ENCODE results near the gene AS3MT. TPM values are rescaled to one million over a fixed set of nuclear protein-coding genes. Genes with fewer than 3 reads are reported as not detected.

The AS3MT gene
- total RNA-seq, 4 donors from 2014 or later = 3.6 to 5.8 TPM; not detected in 2

DNA sequence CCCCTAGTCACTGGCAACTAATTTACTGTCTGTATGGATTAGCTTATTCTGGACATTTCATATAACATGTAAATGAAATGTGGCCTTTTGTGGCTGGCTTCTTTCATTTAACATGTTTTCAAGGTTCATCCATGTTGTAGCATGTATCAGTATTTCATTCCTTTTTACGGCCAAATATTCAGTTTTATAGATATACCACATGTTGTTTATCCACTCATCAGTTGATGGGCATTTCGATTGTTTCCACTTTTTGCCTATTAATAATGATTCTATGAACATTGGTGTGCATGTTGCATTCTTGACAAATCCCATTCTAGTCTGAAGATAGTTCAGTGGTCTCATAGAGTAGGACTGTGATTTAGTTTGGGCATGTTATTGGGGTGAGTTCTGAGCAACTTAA, 61.5 kb downstream of the AS3MT start:
- no peak for DNase-seq
- Histone ChIP-seq H3K27me3 (no peaks in the 10 kb centered on the region), H3K4me1 (no peaks in the 10 kb centered on the region), H3K27ac (no peak overlapping the region), H3K9me3 (no peaks in the 10 kb centered on the region), H3K36me3 (peaks cover 0 to 7% (median 0%) of the 10 kb centered on the region in 3 donors), H3K4me3 (no peak overlapping the region)
- TF ChIP-seq, protein P1, sequence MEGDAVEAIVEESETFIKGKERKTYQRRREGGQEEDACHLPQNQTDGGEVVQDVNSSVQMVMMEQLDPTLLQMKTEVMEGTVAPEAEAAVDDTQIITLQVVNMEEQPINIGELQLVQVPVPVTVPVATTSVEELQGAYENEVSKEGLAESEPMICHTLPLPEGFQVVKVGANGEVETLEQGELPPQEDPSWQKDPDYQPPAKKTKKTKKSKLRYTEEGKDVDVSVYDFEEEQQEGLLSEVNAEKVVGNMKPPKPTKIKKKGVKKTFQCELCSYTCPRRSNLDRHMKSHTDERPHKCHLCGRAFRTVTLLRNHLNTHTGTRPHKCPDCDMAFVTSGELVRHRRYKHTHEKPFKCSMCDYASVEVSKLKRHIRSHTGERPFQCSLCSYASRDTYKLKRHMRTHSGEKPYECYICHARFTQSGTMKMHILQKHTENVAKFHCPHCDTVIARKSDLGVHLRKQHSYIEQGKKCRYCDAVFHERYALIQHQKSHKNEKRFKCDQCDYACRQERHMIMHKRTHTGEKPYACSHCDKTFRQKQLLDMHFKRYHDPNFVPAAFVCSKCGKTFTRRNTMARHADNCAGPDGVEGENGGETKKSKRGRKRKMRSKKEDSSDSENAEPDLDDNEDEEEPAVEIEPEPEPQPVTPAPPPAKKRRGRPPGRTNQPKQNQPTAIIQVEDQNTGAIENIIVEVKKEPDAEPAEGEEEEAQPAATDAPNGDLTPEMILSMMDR (IDR thresholded peaks at IDR 0.05) = no peak
- no peak for TF ChIP-seq POLR2A (IDR thresholded peaks at IDR 0.05)

GRCh38 chr10:102931643-102932042, 62.4 kb downstream of the AS3MT start:
- Histone ChIP-seq H3K9me3 (no peaks in the 10 kb centered on the region), H3K36me3 (peaks cover 0 to 7% (median 0%) of the 10 kb centered on the region in 3 donors), H3K27me3 (no peaks in the 10 kb centered on the region), H3K4me3 (no peak overlapping the region), H3K4me1 (no peaks in the 10 kb centered on the region), H3K27ac (no peak overlapping the region)
- TF ChIP-seq, protein P1 (IDR thresholded peaks at IDR 0.05) = no peak
- no peak for TF ChIP-seq POLR2A (IDR thresholded peaks at IDR 0.05)
- no peak for DNase-seq

GRCh38 chr10:102935505-102935904, 66.2 kb downstream of the AS3MT start:
- Histone ChIP-seq H3K9me3 (no peaks in the 10 kb centered on the region), H3K27me3 (no peaks in the 10 kb centered on the region), H3K4me3 (no peak overlapping the region), H3K36me3 (no peaks in the 10 kb centered on the region), H3K4me1 (no peaks in the 10 kb centered on the region), H3K27ac (no peak overlapping the region)
- no peak for DNase-seq
- TF ChIP-seq, protein P1 (IDR thresholded peaks at IDR 0.05) = no peak
- no peak for TF ChIP-seq POLR2A (IDR thresholded peaks at IDR 0.05)

DNA sequence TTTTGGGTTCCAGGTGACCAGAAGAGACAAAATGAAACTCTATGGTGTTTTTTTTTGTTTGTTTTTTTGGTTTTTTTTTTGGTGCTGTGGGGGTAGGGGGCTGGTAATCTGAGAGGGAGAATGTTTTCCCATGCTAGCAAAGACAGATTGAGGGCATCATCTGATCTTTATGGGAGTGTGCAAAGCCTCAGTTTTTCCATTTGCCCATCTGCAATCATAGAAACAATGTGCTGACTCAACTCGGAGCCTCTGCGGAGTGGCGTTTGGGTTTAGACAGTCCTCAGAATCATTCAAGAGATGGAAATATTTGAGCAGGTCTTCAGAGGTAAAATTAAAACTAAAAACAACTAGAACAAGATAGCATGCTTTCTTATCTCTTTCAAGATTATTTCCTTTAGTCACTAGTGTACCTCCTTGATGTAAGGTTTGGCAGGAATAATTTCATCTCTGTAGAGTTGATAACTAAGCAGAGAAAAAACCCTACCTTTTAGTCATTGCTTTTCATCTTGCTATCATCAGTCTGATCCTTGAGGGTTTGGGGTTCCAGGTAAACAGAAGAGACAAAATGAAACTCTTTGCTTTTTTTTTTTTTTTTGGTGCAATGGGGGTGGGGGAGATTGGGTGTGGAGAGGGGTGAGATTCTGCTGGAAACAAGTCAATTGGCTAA, 66.8 kb downstream of the AS3MT start:
- Histone ChIP-seq H3K27me3 (no peaks in the 10 kb centered on the region), H3K4me3 (no peak overlapping the region), H3K4me1 (no peaks in the 10 kb centered on the region), H3K36me3 (no peaks in the 10 kb centered on the region), H3K9me3 (no peaks in the 10 kb centered on the region), H3K27ac (no peak overlapping the region)
- no peak for DNase-seq
- no peak for TF ChIP-seq POLR2A (IDR thresholded peaks at IDR 0.05)
- TF ChIP-seq, protein P1 (IDR thresholded peaks at IDR 0.05) = no peak

GRCh38 chr10:102941401-102941800, 72.1 kb downstream of the AS3MT start:
- Histone ChIP-seq H3K9me3 (no peaks in the 10 kb centered on the region), H3K4me3 (no peak overlapping the region), H3K27me3 (no peaks in the 10 kb centered on the region), H3K4me1 (no peaks in the 10 kb centered on the region), H3K27ac (no peak overlapping the region), H3K36me3 (no peaks in the 10 kb centered on the region)
- TF ChIP-seq, protein P1 (IDR thresholded peaks at IDR 0.05) = no peak
- no peak for TF ChIP-seq POLR2A (IDR thresholded peaks at IDR 0.05)
- no peak for DNase-seq
